Common myeloid progenitor, CD34-positive (primary cell): ENCODE results near the gene GAK.

Source experiments
- CTCF ChIA-PET: fragments of 350-600 bp; sonication (Branson Sonifier 250); formaldehyde crosslinking; loops from one replicate; lab custom pipeline; 2021; ENCODE audit warnings: antibody characterized with exemption; lab: Charles Lee
- POLR2A ChIA-PET: fragments of 350-600 bp; sonication (Branson Sonifier 250); formaldehyde crosslinking; loops from one replicate; lab custom pipeline; 2021; ENCODE audit warnings: antibody characterized with exemption; lab: Charles Lee
- DNase-seq, 3 donors: peaks; one replicate each; pipeline versions ENCODE4 v3.0.0 to v3.0.0-alpha.2; 2013
- H3K27ac ChIP-seq, 2 experiments: 1 replicate in 1 of 2; 2 replicates in 1 of 2; pipeline ENCODE4 v1.7.0; 2013; ENCODE audit warnings: inconsistent platforms in 2 of 2, low read length in 2 of 2, mild to moderate bottlenecking in 2 of 2, low read depth in 1 of 2, moderate library complexity in 1 of 2; ENCODE audit not compliant: severe bottlenecking in 2 of 2, insufficient read depth in 1 of 2, poor library complexity in 1 of 2
- H3K27me3 ChIP-seq, 5 experiments: replicated peaks in 2 of 5; 1 replicate in 3 of 5; 2 replicates in 2 of 5; pipeline versions ENCODE4 v1.6.1 to v1.7.0; 2013; ENCODE audit warnings: low read length in 4 of 5, mild to moderate bottlenecking in 2 of 5, moderate library complexity in 2 of 5, inconsistent platforms in 1 of 5; ENCODE audit not compliant: insufficient read depth in 5 of 5, control insufficient read depth in 4 of 5
- H3K36me3 ChIP-seq, 4 experiments: 1 replicate in 2 of 4; 2 replicates in 2 of 4; pipeline versions ENCODE4 v1.6.1 to v1.7.0; 2013; ENCODE audit warnings: low read length in 3 of 4, control low read depth in 1 of 4, mild to moderate bottlenecking in 1 of 4; ENCODE audit not compliant: control insufficient read depth in 4 of 4, insufficient read depth in 4 of 4
- H3K4me1 ChIP-seq, 4 experiments: 1 replicate in 3 of 4; 2 replicates in 1 of 4; pipeline versions ENCODE4 v1.6.1 to v1.7.1; 2013; ENCODE audit warnings: low read length in 3 of 4, mild to moderate bottlenecking in 3 of 4, control low read depth in 1 of 4, inconsistent platforms in 1 of 4, moderate library complexity in 1 of 4; ENCODE audit not compliant: control insufficient read depth in 4 of 4, insufficient read depth in 4 of 4; ENCODE audit errors: control extremely low read depth in 1 of 4
- H3K4me3 ChIP-seq, 7 experiments: 1 replicate in 4 of 7; 2 replicates in 3 of 7; pipeline versions ENCODE4 v1.5.1 to v1.7.0; 2013; ENCODE audit warnings: mild to moderate bottlenecking in 7 of 7, low read length in 6 of 7, moderate library complexity in 6 of 7, inconsistent platforms in 2 of 7, low read depth in 2 of 7, control low read depth in 1 of 7; ENCODE audit not compliant: insufficient read depth in 4 of 7, control insufficient read depth in 1 of 7; ENCODE audit errors: extremely low read depth in 1 of 7
- H3K9me3 ChIP-seq, 5 experiments: 1 replicate in 4 of 5; 2 replicates in 1 of 5; pipeline versions ENCODE4 v1.6.1 to v1.7.1; 2013; ENCODE audit warnings: low read length in 4 of 5, mild to moderate bottlenecking in 2 of 5, inconsistent platforms in 1 of 5, low read depth in 1 of 5, moderate library complexity in 1 of 5; ENCODE audit not compliant: control insufficient read depth in 4 of 5, insufficient read depth in 2 of 5; ENCODE audit errors: control extremely low read depth in 1 of 5
- WGBS: methylation state at CpG from one replicate; pipeline ENCODE4 v1.1.5; 2013; ENCODE audit not compliant: insufficient coverage; 5-methylcytosine and 5-hydroxymethylcytosine counted together

GAK gene

DNA sequence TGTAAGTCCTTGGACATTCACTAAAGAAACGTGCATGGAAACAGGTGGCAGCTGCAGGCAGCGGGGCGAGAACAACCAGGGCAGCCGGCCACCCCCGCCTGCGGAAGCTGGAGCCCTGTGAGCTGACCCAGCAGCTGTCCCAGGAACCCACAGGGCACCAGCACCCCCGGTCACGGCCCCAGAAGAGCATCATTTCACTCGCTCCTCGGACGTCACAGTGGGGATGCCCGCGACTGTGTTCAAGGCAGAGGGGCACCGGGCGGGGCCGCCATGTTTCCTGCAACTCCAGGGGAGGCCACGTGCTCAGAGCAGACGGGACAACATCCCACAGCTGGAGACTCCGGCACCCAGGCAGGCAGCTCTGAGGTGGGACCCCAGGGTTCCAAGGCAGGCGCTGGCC is 61.2 kb downstream of the GAK start:
- Histone ChIP-seq H3K4me3 (no peak overlapping the region), H3K36me3 (peaks cover 13 to 93% (median 74%) of the 10 kb centered on the region in 4 experiments), H3K27me3 (no peaks in the 10 kb centered on the region), H3K9me3 (peaks cover 0 to 5% (median 0%) of the 10 kb centered on the region in 5 experiments), H3K27ac (no peak overlapping the region), H3K4me1 (no peaks in the 10 kb centered on the region)
- POLR2A ChIA-PET: no interaction called here
- DNase-seq: no peak
- WGBS: 98% methylated on average over 20 of the region's 20 CpGs
- CTCF ChIA-PET: no interaction called here

DNA sequence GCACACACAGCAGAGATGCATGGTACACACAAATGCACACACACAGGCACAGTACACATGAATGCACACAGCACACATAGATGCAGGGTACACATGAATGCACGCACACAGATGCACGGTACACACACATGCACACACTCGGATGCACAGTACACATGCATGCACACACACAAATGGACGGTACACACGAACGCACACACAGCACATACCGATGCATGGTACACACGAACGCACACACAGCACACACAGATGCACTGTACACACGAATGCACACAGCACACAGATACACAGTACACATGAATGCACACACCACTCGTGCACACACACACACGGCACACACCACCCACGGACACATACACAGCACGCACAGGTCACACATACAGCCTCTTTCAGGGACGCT is 62.3 kb downstream of the GAK start:
- CTCF ChIA-PET: no interaction called here
- Histone ChIP-seq H3K36me3 (peaks cover 11 to 95% (median 73%) of the 10 kb centered on the region in 4 experiments), H3K27ac (no peak overlapping the region), H3K4me3 (no peak overlapping the region), H3K4me1 (no peaks in the 10 kb centered on the region), H3K27me3 (no peaks in the 10 kb centered on the region), H3K9me3 (peaks cover 0 to 5% (median 0%) of the 10 kb centered on the region in 5 experiments)
- POLR2A ChIA-PET: no interaction called here
- no peak for DNase-seq
- 100% methylated on average over 13 of the region's 15 CpGs for WGBS

DNA sequence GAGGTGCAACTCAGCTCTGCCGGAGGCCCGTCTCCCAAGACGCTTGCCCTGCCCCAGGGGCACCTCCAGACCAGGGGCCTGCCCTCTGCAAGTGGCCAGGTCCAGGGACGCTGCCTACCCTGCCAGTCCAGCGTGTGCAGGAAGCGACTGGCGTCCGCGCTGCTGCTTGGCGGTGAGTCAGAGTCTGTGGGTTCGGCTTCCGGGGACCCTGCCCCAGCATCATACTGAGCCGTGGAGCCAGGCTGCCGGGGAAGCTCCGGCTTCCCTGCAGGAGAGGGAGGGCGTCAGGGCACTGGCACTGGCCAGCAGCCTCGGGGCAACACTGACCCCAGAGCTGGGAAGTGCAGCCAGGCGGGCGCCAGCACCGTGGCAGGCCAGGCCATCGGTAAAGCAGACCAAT is 63.7 kb downstream of the GAK start:
- no peak overlapping the region for H3K4me3 ChIP-seq
- 96% methylated on average over 20 of the region's 21 CpGs for WGBS
- H3K27me3 ChIP-seq: no peaks in the 10 kb centered on the region
- DNase-seq: no peak
- ChIA-PET POLR2A (no interaction called here), CTCF (no interaction called here)
- peaks cover 17 to 94% (median 71%) of the 10 kb centered on the region in 4 experiments for H3K36me3 ChIP-seq
- H3K4me1 ChIP-seq: no peaks in the 10 kb centered on the region
- no peak overlapping the region for H3K27ac ChIP-seq
- peaks cover 0 to 5% (median 0%) of the 10 kb centered on the region in 5 experiments for H3K9me3 ChIP-seq

DNA sequence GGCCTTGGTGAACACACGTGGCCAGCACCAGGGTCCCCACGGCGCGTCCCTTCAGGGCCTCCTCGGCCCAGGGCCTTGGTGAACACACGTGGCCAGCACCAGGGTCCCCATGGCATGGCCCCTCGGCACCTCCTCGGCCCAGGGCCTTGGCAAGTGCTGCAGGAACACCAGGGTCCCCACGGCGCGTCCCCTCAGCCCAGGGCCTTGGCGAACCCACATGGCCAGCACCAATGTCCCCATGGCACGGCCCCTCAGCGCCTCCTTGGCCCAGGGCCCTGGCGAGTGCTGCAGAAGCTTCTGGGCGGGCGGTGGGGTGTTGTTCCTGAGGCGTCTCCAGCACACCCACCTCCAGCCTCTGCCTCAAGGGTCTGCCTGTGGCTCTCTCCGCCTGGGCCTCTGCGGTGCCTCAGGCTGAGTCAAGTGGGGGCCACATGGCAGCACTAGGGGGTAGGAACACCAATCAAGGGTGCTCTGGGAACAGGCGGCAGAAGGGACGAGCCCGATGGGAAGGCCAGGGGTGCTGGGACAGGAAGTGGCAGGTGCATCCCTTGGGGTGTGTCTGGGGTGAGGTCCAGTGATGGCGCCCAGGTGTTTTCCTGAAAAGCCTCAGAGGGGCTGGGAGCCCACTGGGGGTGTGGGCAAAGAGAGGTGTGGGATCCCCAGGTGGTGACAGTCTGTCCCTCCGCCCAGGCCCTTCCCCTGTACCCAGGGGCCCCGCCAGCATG is 64.4 kb downstream of the GAK start:
- DNase-seq: no peak
- H3K36me3 ChIP-seq: peaks cover 19 to 95% (median 71%) of the 10 kb centered on the region in 4 experiments
- WGBS: 96% methylated on average over 24 of the region's 26 CpGs
- ChIA-PET POLR2A (no interaction called here), CTCF (no interaction called here)
- H3K27me3 ChIP-seq: no peaks in the 10 kb centered on the region
- H3K9me3 ChIP-seq: peaks cover 0 to 10% (median 0%) of the 10 kb centered on the region in 5 experiments
- no peaks in the 10 kb centered on the region for H3K4me1 ChIP-seq
- H3K4me3 ChIP-seq: no peak overlapping the region
- no peak overlapping the region for H3K27ac ChIP-seq

DNA sequence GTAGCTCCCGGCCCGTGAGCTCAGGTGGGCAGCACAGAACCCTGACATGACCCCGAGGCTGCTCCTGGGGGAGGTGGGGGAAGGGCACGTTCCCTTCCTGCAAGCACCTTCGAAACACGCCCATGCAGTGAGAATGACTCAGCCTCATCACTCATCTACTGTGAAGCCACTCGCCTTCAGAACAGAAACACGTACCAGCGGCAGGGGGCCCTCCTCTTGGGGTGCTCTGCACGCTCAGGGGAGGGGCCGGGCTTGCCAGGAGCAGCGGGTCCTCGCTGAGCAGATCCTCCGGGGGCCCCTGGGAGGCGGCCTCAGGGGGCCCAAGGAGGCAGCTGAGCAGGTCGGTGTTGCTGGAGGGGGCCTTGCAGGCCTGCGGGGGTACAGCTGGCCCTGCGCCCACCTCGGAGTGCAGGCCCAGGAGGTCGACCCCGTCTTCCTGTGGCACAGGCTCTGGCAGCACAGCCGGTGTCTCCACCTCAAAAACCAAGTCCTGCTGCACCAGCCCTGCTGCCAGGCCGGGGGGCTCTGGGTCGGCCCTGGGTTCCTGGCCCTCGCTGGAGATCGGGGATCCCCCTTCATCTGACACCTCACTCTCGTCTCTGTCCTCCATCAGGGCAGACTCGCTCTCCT is 65.2 kb downstream of the GAK start:
- WGBS: 96% methylated on average over 27 of the region's 28 CpGs
- ChIA-PET POLR2A (no interaction called here), CTCF (no interaction called here)
- peaks cover 0 to 12% (median 0%) of the 10 kb centered on the region in 5 experiments for H3K9me3 ChIP-seq
- DNase-seq: no peak
- H3K36me3 ChIP-seq: peaks cover 16 to 93% (median 70%) of the 10 kb centered on the region in 4 experiments
- H3K27me3 ChIP-seq: no peaks in the 10 kb centered on the region
- H3K4me1 ChIP-seq: no peaks in the 10 kb centered on the region
- no peak overlapping the region for H3K4me3 ChIP-seq
- H3K27ac ChIP-seq: no peak overlapping the region

DNA sequence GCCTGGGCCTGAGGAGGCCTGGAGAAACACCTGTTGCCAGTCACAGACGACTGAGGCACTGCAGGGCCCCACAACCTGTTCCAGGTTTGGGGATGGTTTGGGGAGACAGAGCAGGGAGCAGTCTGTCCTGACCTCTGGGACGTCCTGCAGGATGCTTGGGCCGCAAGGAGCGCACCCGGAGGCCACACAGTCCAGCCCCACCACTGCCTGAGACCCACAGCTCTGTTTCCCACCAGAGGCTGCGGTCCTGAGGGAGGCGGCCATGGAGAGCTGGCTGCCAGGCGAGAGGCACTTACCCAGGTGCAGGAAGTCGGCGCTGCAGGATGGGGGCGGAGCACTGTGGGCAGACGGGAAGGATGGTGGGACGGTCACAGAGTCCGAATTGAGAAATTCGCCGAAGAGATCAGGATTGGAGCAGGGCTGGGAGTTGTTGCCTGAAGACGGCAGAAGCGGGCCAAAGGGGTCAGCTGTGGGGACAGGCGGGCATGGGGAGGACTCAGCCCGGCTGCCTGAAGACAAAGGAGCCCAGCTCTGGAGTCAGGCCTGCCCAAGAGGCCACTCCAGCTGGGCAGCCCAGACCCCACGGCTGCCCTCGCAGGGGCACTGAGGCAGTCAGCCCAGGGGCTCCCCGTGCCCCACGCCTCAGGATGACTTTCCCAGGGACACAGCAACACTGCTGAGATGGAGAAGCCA is 65.9 kb downstream of the GAK start:
- CTCF ChIA-PET: no interaction called here

DNA sequence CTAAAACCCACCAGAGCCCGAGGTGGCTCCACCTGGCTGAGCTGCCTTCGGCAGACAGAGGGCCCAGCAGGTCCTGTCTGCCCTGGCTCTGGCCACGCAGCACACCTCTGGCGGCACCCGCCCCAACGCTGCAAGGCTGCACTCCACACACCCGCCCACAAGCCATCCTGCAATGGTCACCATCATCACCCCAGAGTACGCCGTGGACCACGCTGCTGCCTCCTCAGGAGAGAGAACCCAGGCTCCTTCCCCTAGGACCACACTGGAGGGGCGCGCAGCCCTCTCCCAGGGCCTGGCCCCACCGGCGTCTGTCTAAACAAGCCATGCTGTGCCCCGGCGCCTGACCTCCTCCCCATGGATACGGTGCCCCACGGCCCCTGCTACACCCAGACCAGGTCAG is 66.5 kb downstream of the GAK start:
- ChIA-PET POLR2A (no interaction called here), CTCF (no interaction called here)
- 96% methylated on average over 17 of the region's 18 CpGs for WGBS
- no peaks in the 10 kb centered on the region for H3K4me1 ChIP-seq
- DNase-seq: no peak
- peaks cover 21 to 94% (median 67%) of the 10 kb centered on the region in 4 experiments for H3K36me3 ChIP-seq
- H3K27ac ChIP-seq: no peak overlapping the region
- no peak overlapping the region for H3K4me3 ChIP-seq
- H3K27me3 ChIP-seq: no peaks in the 10 kb centered on the region
- peaks cover 0 to 12% (median 0%) of the 10 kb centered on the region in 5 experiments for H3K9me3 ChIP-seq

More for the DNA sequence above, 65.9 kb downstream of the GAK start:
- Histone ChIP-seq H3K4me1 (no peaks in the 10 kb centered on the region), H3K36me3 (peaks cover 16 to 94% (median 69%) of the 10 kb centered on the region in 4 experiments), H3K9me3 (peaks cover 0 to 12% (median 0%) of the 10 kb centered on the region in 5 experiments), H3K27me3 (no peaks in the 10 kb centered on the region), H3K4me3 (no peak overlapping the region), H3K27ac (no peak overlapping the region)
- POLR2A ChIA-PET: no interaction called here
- no peak for DNase-seq
- 98% methylated on average over 22 of the region's 24 CpGs for WGBS
